ENCODE data around the gene ZNF276. TPM values are rescaled to one million over a fixed set of nuclear protein-coding genes. Genes with fewer than 3 reads are reported as not detected.

The ZNF276 gene
- total RNA-seq, 1 experiment from 2014 or later = 19.9 TPM

- H3K27me3 ChIP-seq (ENCODE audit: control insufficient read depth, insufficient read depth, low read length) = no peaks in the 10 kb centered on the region
- in situ Hi-C loops (cut with HindIII; ENCODE audit: low pct_unique_long_range_greater_than_20kb, low sequenced_read_pairs) (no loop called here), intact Hi-C loops (cut with micrococcal nuclease; ENCODE audit: unreplicated experiment) (no loop called here)
- H3K4me1 ChIP-seq (ENCODE audit: control insufficient read depth, insufficient read depth, low read length) = no peaks in the 10 kb centered on the region
- TF ChIP-seq REST (IDR thresholded peaks at IDR 0.05; ENCODE audit: insufficient read depth in 1 of 2, low read depth in 2 of 2, low read length in 1 of 2) (no peak), SIN3A (IDR thresholded peaks at IDR 0.05; ENCODE audit: borderline replicate concordance, insufficient read depth, low read depth, low read length) (no peak), TCF7L2 (IDR thresholded peaks at IDR 0.05; ENCODE audit: low read depth, low read length) (no peak), POLR2AphosphoS5 (IDR thresholded peaks at IDR 0.05; ENCODE audit: low read depth, low read length) (no peak; the same call in 1 of the 2 replicates), CTCF (IDR thresholded peaks at IDR 0.05) (no peak)
- BruUV-seq (replicated peaks) = no TSS peak
- no peak overlapping the region for H3K4me3 ChIP-seq (ENCODE audit: low read depth in 2 of 2, low read length in 2 of 2)
- ChIA-PET POLR2A (no interaction called here), CTCF (no interaction called here)
- no peak overlapping the region for H3K27ac ChIP-seq (ENCODE audit: low read length)
- H3K36me3 ChIP-seq (ENCODE audit: control insufficient read depth, insufficient read depth, low read length) = peaks cover 5% of the 10 kb centered on the region; the same call in 1 of the 2 replicates
- DNase-seq (ENCODE audit: low read depth, low spot score) = no peak
- ATAC-seq = peak; percentile 52
- H3K9me3 ChIP-seq (ENCODE audit: control insufficient read depth, insufficient read depth, low read depth, low read length) = no peaks in the 10 kb centered on the region
These were observed 11.0 kb downstream of the ZNF276 start for GRCh38 chr16:89732142-89732917.

GRCh38 chr16:89732918-89733242, 11.5 kb downstream of the ZNF276 start:
- in situ Hi-C loops (cut with HindIII; ENCODE audit: low pct_unique_long_range_greater_than_20kb, low sequenced_read_pairs) = no loop called here
- intact Hi-C loops (cut with micrococcal nuclease; ENCODE audit: unreplicated experiment) = no loop called here
- no peaks in the 10 kb centered on the region for H3K9me3 ChIP-seq (ENCODE audit: control insufficient read depth, insufficient read depth, low read depth, low read length)
- no peak for TF ChIP-seq SIN3A (IDR thresholded peaks at IDR 0.05; ENCODE audit: borderline replicate concordance, insufficient read depth, low read depth, low read length)
- TF ChIP-seq POLR2AphosphoS5 (IDR thresholded peaks at IDR 0.05; ENCODE audit: low read depth, low read length) = no peak
- TF ChIP-seq CTCF (IDR thresholded peaks at IDR 0.05) = no peak
- TF ChIP-seq TCF7L2 (IDR thresholded peaks at IDR 0.05; ENCODE audit: low read depth, low read length) = no peak
- TF ChIP-seq REST (IDR thresholded peaks at IDR 0.05; ENCODE audit: insufficient read depth in 1 of 2, low read depth in 2 of 2, low read length in 1 of 2) = no peak
- H3K36me3 ChIP-seq (ENCODE audit: control insufficient read depth, insufficient read depth, low read length) = peaks cover 5% of the 10 kb centered on the region; the same call in 1 of the 2 replicates
- peak; percentile 36 for ATAC-seq
- no peaks in the 10 kb centered on the region for H3K27me3 ChIP-seq (ENCODE audit: control insufficient read depth, insufficient read depth, low read length)
- no peaks in the 10 kb centered on the region for H3K4me1 ChIP-seq (ENCODE audit: control insufficient read depth, insufficient read depth, low read length)
- POLR2A ChIA-PET = no interaction called here
- CTCF ChIA-PET = no interaction called here
- no TSS peak for BruUV-seq (replicated peaks)
- no peak for DNase-seq (ENCODE audit: low read depth, low spot score)
- no peak overlapping the region for H3K4me3 ChIP-seq (ENCODE audit: low read depth in 2 of 2, low read length in 2 of 2)
- no peak overlapping the region for H3K27ac ChIP-seq (ENCODE audit: low read length)

Data from Panc1 (cell line).